H1 (cell line): ENCODE measurements around the gene SCN3A.

Experiments used
- CTCF ChIP-seq, 3 experiments: IDR thresholded peaks; 1 replicate in 2 of 3; 2 replicates in 1 of 3; pipeline versions ENCODE4 v1.5.1 to v1.6.1; 2011; ENCODE audit warnings: low read length in 3 of 3, mild to moderate bottlenecking in 3 of 3, inconsistent platforms in 2 of 3, low read depth in 1 of 3, moderate library complexity in 1 of 3; ENCODE audit not compliant: insufficient read depth in 1 of 3; ENCODE audit errors: control extremely low read depth in 1 of 3
- JUND ChIP-seq: IDR thresholded peaks from 2 replicates; pipeline ENCODE4 v1.6.1; 2011; ENCODE audit warnings: mild to moderate bottlenecking, improper control_type of control experiment, low read length
- NRF1 ChIP-seq: IDR thresholded peaks from 2 replicates; pipeline ENCODE4 v1.6.1; 2011; ENCODE audit warnings: mild to moderate bottlenecking, low read depth, low read length, improper control_type of control experiment
- PHF8 ChIP-seq: fragments of 200-600 bp; sonication (generic); conservative IDR thresholded peaks from 2 replicates; pipeline ENCODE4 v1.7.1; 2012; ENCODE audit warnings: low read depth, mild to moderate bottlenecking, inconsistent platforms, low read length, moderate library complexity
- POLR2A ChIP-seq, 2 experiments: IDR thresholded peaks; 1 replicate in 1 of 2; 2 replicates in 1 of 2; pipeline ENCODE4 v1.6.1; 2011; ENCODE audit warnings: low read depth in 2 of 2, low read length in 2 of 2, mild to moderate bottlenecking in 2 of 2; ENCODE audit errors: control extremely low read depth in 1 of 2
- SP1 ChIP-seq: IDR thresholded peaks from 2 replicates; pipeline ENCODE4 v1.6.1; 2011; ENCODE audit warnings: low read depth, low read length
- TF ChIP-seq, protein P1 (sequence below): IDR thresholded peaks from 2 replicates; pipeline ENCODE4 v1.6.1; 2012; ENCODE audit warnings: inconsistent platforms

DNA sequence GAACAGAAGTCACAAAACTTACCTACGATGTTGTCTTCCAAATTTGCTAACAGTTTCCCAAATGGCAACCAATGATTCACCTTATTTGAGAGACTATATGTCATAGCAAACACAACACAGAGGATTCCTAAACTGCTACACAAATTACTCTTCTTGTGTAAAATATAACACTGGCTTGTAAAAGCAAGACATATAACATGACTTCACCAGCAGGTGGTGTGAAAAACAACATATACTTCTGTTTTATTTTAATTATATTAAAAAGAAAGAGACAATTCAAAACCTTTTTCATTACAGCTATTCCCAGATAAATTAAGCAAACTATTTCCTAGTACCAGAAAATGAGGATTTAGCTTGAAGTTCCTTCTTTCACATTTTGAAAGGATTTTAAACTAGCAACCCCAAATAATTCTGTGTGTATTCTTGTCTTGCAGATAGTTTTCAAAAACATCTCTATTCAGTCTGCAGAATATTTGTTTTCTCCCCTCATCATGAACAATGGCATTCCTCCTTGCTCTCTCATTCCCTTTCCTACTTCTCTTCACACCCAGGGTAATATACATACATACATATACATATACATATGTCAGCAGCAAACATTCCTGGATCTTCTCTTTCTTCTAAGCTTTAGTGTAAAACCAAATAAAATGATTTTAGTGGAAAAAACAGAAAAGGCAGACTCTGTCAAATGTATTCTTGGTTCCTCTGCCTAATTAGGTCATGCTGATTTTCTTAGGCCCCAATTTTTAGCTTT lies 62.1 kb downstream of the SCN3A start:
- TF ChIP-seq POLR2A (IDR thresholded peaks at IDR 0.05; ENCODE audit: control extremely low read depth in 1 of 2, low read depth in 2 of 2, low read length in 2 of 2): no peak
- TF ChIP-seq CTCF (IDR thresholded peaks at IDR 0.05; ENCODE audit: control extremely low read depth in 1 of 3, insufficient read depth in 1 of 3, low read depth in 1 of 3, low read length in 3 of 3): no peak
- TF ChIP-seq JUND: no peak
- no peak for TF ChIP-seq PHF8
- TF ChIP-seq NRF1: no peak
- no peak for TF ChIP-seq SP1
- TF ChIP-seq, protein P1, sequence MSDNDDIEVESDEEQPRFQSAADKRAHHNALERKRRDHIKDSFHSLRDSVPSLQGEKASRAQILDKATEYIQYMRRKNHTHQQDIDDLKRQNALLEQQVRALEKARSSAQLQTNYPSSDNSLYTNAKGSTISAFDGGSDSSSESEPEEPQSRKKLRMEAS: no peak
